K562 (cell line): ENCODE results near the gene IPO13. TPM values are rescaled to one million over a fixed set of nuclear protein-coding genes. Genes with fewer than 3 reads are reported as not detected.

Experiments used
- ATAC-seq: fragments of 200-7000 bp; cut with Tn5 transposase; 3 replicates; pipeline ENCODE4 v1.9.1; 2020; ENCODE audit warnings: moderate library complexity
- BruUV-seq: library from RNA; stranded (reverse); fragments of 400-500 nt; replicated peaks from 2 replicates; lab custom pipeline; 2021; lab: Mats Ljungman, UMichigan
- CTCF ChIA-PET: fragments of 300-600 bp; formaldehyde crosslinking; extraction: SDS; loops from one replicate; lab custom pipeline; 2021; ENCODE audit warnings: low intra/inter-chr PET ratio; lab: Yijun Ruan, JAX
- POLR2A ChIA-PET: fragments of 300-600, 350-650 bp; sonication (Branson Sonifier 250); formaldehyde crosslinking; extraction: SDS; loops from one replicate; lab custom pipeline; 2021; ENCODE audit warnings: antibody characterized with exemption, inconsistent platforms; lab: Yijun Ruan, JAX
- DNase-seq, 4 experiments: peaks; one replicate each; pipeline versions ENCODE4 v3.0.0 to v3.0.0-alpha.2; 2011 to 2018; ENCODE audit warnings: low spot score in 3 of 4, mixed read lengths in 3 of 4; ENCODE audit errors: extremely low read depth in 1 of 4
- FAIRE-seq: peaks from 2 replicates; lab custom pipeline; 2011; peaks lifted over from hg19 to GRCh38; lab: Jason Lieb, UNC
- H2AFZ ChIP-seq: 2 replicates; pipeline ENCODE4 v1.6.0; 2011; ENCODE audit warnings: low read depth, low read length, control low read depth, inconsistent platforms
- H3K27ac ChIP-seq: fragments of 200-600 bp; 3 replicates; pipeline ENCODE4 v1.8.0; 2011; ENCODE audit warnings: low read depth, mild to moderate bottlenecking, control low read depth, inconsistent platforms, low read length, moderate library complexity, mixed read lengths; ENCODE audit errors: extremely low read depth
- H3K27me3 ChIP-seq, 2 experiments: fragments of 300-600 bp in 1 of 2; 2 replicates in 1 of 2; 3 replicates in 1 of 2; pipeline versions ENCODE4 v1.6.0 to v1.8.0; 2011; ENCODE audit warnings: inconsistent platforms in 2 of 2, low read length in 2 of 2, mild to moderate bottlenecking in 1 of 2, mixed read lengths in 1 of 2, moderate library complexity in 1 of 2; ENCODE audit not compliant: control insufficient read depth in 2 of 2, insufficient read depth in 2 of 2
- H3K36me3 ChIP-seq: fragments of 300-600 bp; 3 replicates; pipeline ENCODE4 v1.8.0; 2011; ENCODE audit warnings: mild to moderate bottlenecking, low read length, inconsistent platforms; ENCODE audit not compliant: control insufficient read depth, insufficient read depth
- H3K4me1 ChIP-seq, 2 experiments: fragments of 200-600 bp in 1 of 2; replicated peaks in 1 of 2; 2 replicates in 1 of 2; 3 replicates in 1 of 2; pipeline versions ENCODE4 v1.5.1 to v1.8.0; 2011; ENCODE audit warnings: inconsistent platforms in 2 of 2, low read length in 2 of 2, mild to moderate bottlenecking in 1 of 2, mixed read lengths in 1 of 2, moderate library complexity in 1 of 2; ENCODE audit not compliant: control insufficient read depth in 2 of 2, insufficient read depth in 2 of 2
- H3K4me2 ChIP-seq: 2 replicates; pipeline ENCODE4 v1.6.1; 2011; ENCODE audit warnings: low read length, control low read depth, inconsistent platforms, mixed read lengths; ENCODE audit not compliant: insufficient read depth
- H3K4me3 ChIP-seq: fragments of 200-600 bp; sonication (generic), shearing (Covaris generic); 2 replicates; pipeline ENCODE4 v1.5.1; 2016; ENCODE audit warnings: control low read depth, inconsistent platforms
- H3K79me2 ChIP-seq: fragments of 200-600 bp; 3 replicates; pipeline ENCODE4 v1.8.0; 2011; ENCODE audit warnings: low read length, inconsistent platforms; ENCODE audit not compliant: control insufficient read depth, insufficient read depth
- H3K9ac ChIP-seq, 2 experiments: 2 replicates each; pipeline versions ENCODE4 v1.6.0 to v1.6.1; 2011; ENCODE audit warnings: low read depth in 2 of 2, low read length in 2 of 2, control low read depth in 1 of 2, inconsistent platforms in 1 of 2, mild to moderate bottlenecking in 1 of 2, mixed read lengths in 1 of 2; ENCODE audit not compliant: insufficient read depth in 1 of 2
- H3K9me1 ChIP-seq: one replicate; pipeline ENCODE4 v1.6.0; 2011; ENCODE audit warnings: inconsistent platforms, mild to moderate bottlenecking, low read length, moderate library complexity; ENCODE audit not compliant: control insufficient read depth, insufficient read depth
- H3K9me3 ChIP-seq: replicated peaks from 2 replicates; pipeline ENCODE4 v1.5.1; 2011; ENCODE audit warnings: low read depth, low read length, inconsistent platforms; ENCODE audit not compliant: control insufficient read depth, insufficient read depth
- H4K20me1 ChIP-seq: replicated peaks from 2 replicates; pipeline ENCODE4 v1.6.1; 2011; ENCODE audit warnings: low read length, inconsistent platforms, mixed read lengths; ENCODE audit not compliant: control insufficient read depth, insufficient read depth
- FOXM1 ChIP-seq, 2 experiments: fragments of 450-650 bp in 1 of 2; sonication (generic) in 1 of 2; formaldehyde crosslinking in 1 of 2; IDR thresholded peaks; 2 replicates each; pipeline versions ENCODE4 v1.6.1 to v1.9.0; 2017 to 2022; ENCODE audit warnings: low read depth in 2 of 2, mild to moderate bottlenecking in 2 of 2, missing genetic modification reagents in 1 of 2, moderate library complexity in 1 of 2
- HNRNPLL ChIP-seq: fragments of 200-400 bp; formaldehyde crosslinking; IDR thresholded peaks from 2 replicates; pipeline ENCODE4 v1.6.1; 2017; ENCODE audit warnings: low read length, low read depth, mild to moderate bottlenecking; ENCODE audit not compliant: poor library complexity, severe bottlenecking
- KLF6 ChIP-seq: fragments of 250-450 bp; sonication (Bioruptor Pico); IDR thresholded peaks from 2 replicates; pipeline ENCODE4 v1.4.0; 2020; ENCODE audit warnings: mild to moderate bottlenecking, moderate library complexity, borderline replicate concordance
- NFYB ChIP-seq: IDR thresholded peaks from 2 replicates; pipeline ENCODE4 v1.6.1; 2011; ENCODE audit warnings: mild to moderate bottlenecking, moderate library complexity; ENCODE audit not compliant: insufficient read length; ENCODE audit errors: extremely low read depth
- POLR2G ChIP-seq: fragments of 200-400 bp; formaldehyde crosslinking; IDR thresholded peaks from 2 replicates; pipeline ENCODE4 v1.6.1; 2017; ENCODE audit warnings: low read depth, mild to moderate bottlenecking, antibody characterized with exemption, low read length, moderate library complexity
- RBFOX2 ChIP-seq: fragments of 200-400 bp; formaldehyde crosslinking; IDR thresholded peaks from 2 replicates; pipeline ENCODE4 v1.6.1; 2017; ENCODE audit warnings: low read depth, mild to moderate bottlenecking, low read length, moderate library complexity
- ZFP1 ChIP-seq: fragments of 450-650 bp; formaldehyde crosslinking; IDR thresholded peaks from 2 replicates; pipeline ENCODE4 v1.4.0; 2020; ENCODE audit warnings: mild to moderate bottlenecking, mixed read lengths
- ZFPM2 ChIP-seq: fragments of 250-450 bp; sonication (Bioruptor Pico); IDR thresholded peaks from 2 replicates; pipeline ENCODE4 v1.5.1; 2022; ENCODE audit warnings: mild to moderate bottlenecking
- WGBS: fragments of 100-300 bp; shearing (Covaris generic); methylation state at CpG from one replicate; pipeline ENCODE4 v1.1.6; 2016; ENCODE audit warnings: low coverage, mixed read lengths; ENCODE audit not compliant: insufficient coverage; ENCODE audit errors: missing lambda C conversion rate; 5-methylcytosine and 5-hydroxymethylcytosine counted together
- in situ Hi-C: fragments of 300-500 bp; cut with MboI; formaldehyde crosslinking; loops from 4 replicates; pipeline ENCODE4 v1.15.0; 2018; ENCODE audit warnings: inconsistent platforms, mixed read lengths
- intact Hi-C: fragments of 100-400 bp; cut with micrococcal nuclease; formaldehyde crosslinking; loops from 2 replicates; pipeline ENCODE4 v1.14.2; 2022
- polyA plus RNA-seq, 8 experiments: library from polyadenylated mRNA; depleted of rRNA in 4 of 8; stranded (reverse) in 5 of 8; unstranded in 3 of 8; fragments of >200 nt; fragmentation: Nextera tagmentation in 2 of 8; fragmentation: Illumina TruSeq in 1 of 8; extraction: Ambion mirVana in 2 of 8; extraction: Trizol in 1 of 8; gene quantifications; 2 replicates each; pipeline versions ENCODE4 v1.2.1 to v1.2.3, GENCODE V29; 2011 to 2014; ENCODE audit warnings: inconsistent platforms in 1 of 8, missing spikeins in 1 of 8
- total RNA-seq, 7 experiments: library from RNA; depleted of rRNA in 6 of 7; stranded (reverse); fragments of >200 nt in 6 of 7; fragmentation: Illumina TruSeq in 2 of 7; extraction: Trizol in 2 of 7; gene quantifications; 2 replicates each; pipeline versions ENCODE4 v1.2.1 to v1.2.3, GENCODE V29; 2011 to 2021; ENCODE audit warnings: low replicate concordance in 1 of 7
- TF ChIP-seq, protein P1 (sequence below): fragments of 200-800 bp; sonication (Bioruptor generic); IDR thresholded peaks from 2 replicates; pipeline ENCODE4 v1.6.1; 2017; ENCODE audit warnings: missing genetic modification characterization, missing compliant biosample characterization
- TF ChIP-seq, protein P2 (sequence below): fragments of 450-650 bp; formaldehyde crosslinking; IDR thresholded peaks from 2 replicates; pipeline ENCODE4 v1.4.0; 2022; ENCODE audit warnings: missing genetic modification characterization

Gene IPO13
- total and polyA plus RNA-seq, 9 of the 15 experiments (the other 6 are each of a cell fraction or from before 2014, with no cell fraction given), result 7.0 to 30.8 (median 16.2) TPM

DNA sequence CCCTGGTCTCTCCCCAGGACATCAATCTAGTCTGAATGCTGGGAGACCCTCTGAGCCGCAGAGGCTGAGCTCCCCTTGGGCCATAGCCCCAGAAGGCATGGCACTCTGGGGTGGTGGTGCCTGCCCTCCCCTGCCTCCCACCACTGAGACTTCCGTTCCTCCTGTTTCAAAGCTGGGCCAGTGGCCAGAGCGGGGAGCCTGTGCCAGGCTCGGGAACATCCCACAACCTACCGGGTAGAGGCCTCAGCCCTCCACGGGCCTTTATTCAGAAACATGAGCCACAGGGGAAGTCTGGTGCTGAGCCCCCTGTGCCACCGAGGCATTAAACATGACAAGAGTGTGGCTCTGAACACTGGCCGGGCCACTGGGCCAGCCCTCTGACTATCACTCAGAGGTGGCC lies 52.7 kb downstream of the IPO13 start:
- FAIRE-seq (no peak), DNase-seq (no peak), ATAC-seq (no peak)
- no peaks in the 10 kb centered on the region for H3K79me2 ChIP-seq
- H3K9me3 ChIP-seq, result no peaks in the 10 kb centered on the region
- ChIA-PET POLR2A (interaction anchor here (0.8 to 1.7 kb wide), 7 partner anchors 10 to 49 kb away, joined by 3 to 10 read pairs (median 4); partner anchors contain the start of gene SLC6A9), CTCF (no interaction called here)
- in situ Hi-C loops, result no loop called here
- 76% methylated on average over 8 of the region's 8 CpGs for WGBS
- no TSS peak for BruUV-seq
- H3K4me3 ChIP-seq, result no peak overlapping the region
- H3K27me3 ChIP-seq, result no peaks in the 10 kb centered on the region
- H4K20me1 ChIP-seq, result no peaks in the 10 kb centered on the region
- TF ChIP-seq POLR2G (peak; percentile 33; the same call in 1 of the 2 replicates), ZFP1 (no peak), KLF6 (CRISPR knock-in tag) (no peak), RBFOX2 (0 out of 2 replicates have a peak, but pooled peaks have one; percentile 11)
- no peak overlapping the region for H2AFZ ChIP-seq
- intact Hi-C loops, result loop anchor here (10.0 kb wide), 1 partner anchor 295 kb away; no protein-coding TSS in a partner anchor
- H3K4me1 ChIP-seq, result peaks cover 5 to 67% of the 10 kb centered on the region in 2 experiments; a peak in 4 of 5 replicates
- no peak overlapping the region for H3K27ac ChIP-seq
- peaks cover 5% of the 10 kb centered on the region for H3K9me1 ChIP-seq
- H3K4me2 ChIP-seq, result no peak overlapping the region
- no peaks in the 10 kb centered on the region; the same call in 2 of the 3 replicates for H3K36me3 ChIP-seq
- H3K9ac ChIP-seq, result peak overlapping the region in 1 of 2 experiments; percentile 37; a peak in 2 of 4 replicates

DNA sequence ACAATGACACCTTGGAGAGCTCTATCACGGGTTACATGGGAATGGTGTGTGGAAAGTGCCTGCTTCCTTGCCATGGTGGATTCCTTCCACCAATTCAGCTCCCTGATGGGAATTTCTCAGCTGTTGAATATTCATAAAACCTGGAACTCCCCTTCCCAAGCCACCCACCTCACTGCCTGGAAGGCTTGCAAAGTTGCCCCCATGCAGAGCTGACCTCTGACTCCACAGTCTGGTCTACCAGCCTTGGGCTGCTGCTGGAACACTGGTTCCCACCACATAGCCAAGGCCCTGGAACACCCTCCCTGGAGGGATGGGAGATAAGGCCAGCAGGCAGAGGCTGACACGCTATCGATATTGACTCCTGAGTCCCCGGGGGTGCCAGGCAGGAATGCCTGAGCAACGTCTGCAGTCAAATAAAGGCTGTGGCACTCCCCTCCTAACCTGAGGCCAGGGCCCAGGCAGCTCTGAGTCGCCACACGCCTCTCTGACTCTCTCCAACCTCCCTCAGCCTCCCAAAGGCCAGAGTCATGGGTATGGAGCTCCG lies 53.4 kb downstream of the IPO13 start:
- no peak for FAIRE-seq
- WGBS, result 63% methylated on average over 8 of the region's 8 CpGs
- TF ChIP-seq FOXM1 (IDR thresholded peaks at IDR 0.05; ENCODE audit: low read depth), result no peak
- TF ChIP-seq FOXM1 (CRISPR knock-in tag; IDR thresholded peaks at IDR 0.05; ENCODE audit: low read depth), result no peak
- TF ChIP-seq, protein P1, sequence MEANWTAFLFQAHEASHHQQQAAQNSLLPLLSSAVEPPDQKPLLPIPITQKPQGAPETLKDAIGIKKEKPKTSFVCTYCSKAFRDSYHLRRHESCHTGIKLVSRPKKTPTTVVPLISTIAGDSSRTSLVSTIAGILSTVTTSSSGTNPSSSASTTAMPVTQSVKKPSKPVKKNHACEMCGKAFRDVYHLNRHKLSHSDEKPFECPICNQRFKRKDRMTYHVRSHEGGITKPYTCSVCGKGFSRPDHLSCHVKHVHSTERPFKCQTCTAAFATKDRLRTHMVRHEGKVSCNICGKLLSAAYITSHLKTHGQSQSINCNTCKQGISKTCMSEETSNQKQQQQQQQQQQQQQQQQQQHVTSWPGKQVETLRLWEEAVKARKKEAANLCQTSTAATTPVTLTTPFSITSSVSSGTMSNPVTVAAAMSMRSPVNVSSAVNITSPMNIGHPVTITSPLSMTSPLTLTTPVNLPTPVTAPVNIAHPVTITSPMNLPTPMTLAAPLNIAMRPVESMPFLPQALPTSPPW (CRISPR knock-in tag), result no peak
- no peak for TF ChIP-seq HNRNPLL
- TF ChIP-seq, protein P2, sequence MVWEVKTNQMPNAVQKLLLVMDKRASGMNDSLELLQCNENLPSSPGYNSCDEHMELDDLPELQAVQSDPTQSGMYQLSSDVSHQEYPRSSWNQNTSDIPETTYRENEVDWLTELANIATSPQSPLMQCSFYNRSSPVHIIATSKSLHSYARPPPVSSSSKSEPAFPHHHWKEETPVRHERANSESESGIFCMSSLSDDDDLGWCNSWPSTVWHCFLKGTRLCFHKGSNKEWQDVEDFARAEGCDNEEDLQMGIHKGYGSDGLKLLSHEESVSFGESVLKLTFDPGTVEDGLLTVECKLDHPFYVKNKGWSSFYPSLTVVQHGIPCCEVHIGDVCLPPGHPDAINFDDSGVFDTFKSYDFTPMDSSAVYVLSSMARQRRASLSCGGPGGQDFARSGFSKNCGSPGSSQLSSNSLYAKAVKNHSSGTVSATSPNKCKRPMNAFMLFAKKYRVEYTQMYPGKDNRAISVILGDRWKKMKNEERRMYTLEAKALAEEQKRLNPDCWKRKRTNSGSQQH (CRISPR knock-in tag), result no peak
- TF ChIP-seq ZFPM2 (CRISPR knock-in tag), result no peak
- no peak for TF ChIP-seq NFYB

More for the DNA sequence above, 53.4 kb downstream of the IPO13 start:
- peaks cover 3% of the 10 kb centered on the region; the same call in 1 of the 3 replicates for H3K36me3 ChIP-seq
- H3K27me3 ChIP-seq, result no peaks in the 10 kb centered on the region
- H3K4me2 ChIP-seq, result no peak overlapping the region
- CTCF ChIA-PET, result no interaction called here
- peaks cover 5% of the 10 kb centered on the region for H3K9me1 ChIP-seq
- no peaks in the 10 kb centered on the region for H3K9me3 ChIP-seq
- H3K4me1 ChIP-seq, result peaks cover under 1 to 63% of the 10 kb centered on the region in 2 experiments; a peak in 4 of 5 replicates
- intact Hi-C loops (no loop called here), in situ Hi-C loops (no loop called here)
- no peak overlapping the region for H3K27ac ChIP-seq
- no TSS peak for BruUV-seq
- ATAC-seq (no peak), DNase-seq (no peak)
- no peaks in the 10 kb centered on the region for H4K20me1 ChIP-seq
- no peak overlapping the region for H2AFZ ChIP-seq
- H3K79me2 ChIP-seq, result no peaks in the 10 kb centered on the region
- POLR2A ChIA-PET, result interaction anchor here (0.8 to 1.7 kb wide), 9 partner anchors 10 to 48 kb away, joined by 3 to 10 read pairs (median 3); partner anchors contain the start of gene SLC6A9
- H3K9ac ChIP-seq, result peak overlapping the region in 1 of 2 experiments; percentile 41; a peak in 1 of 4 replicates
- no peak overlapping the region for H3K4me3 ChIP-seq
